Prostate gland (tissue), 2 donors: Measurements from ENCODE around the gene ACCS. TPM values are rescaled to one million over a fixed set of nuclear protein-coding genes. Genes with fewer than 3 reads are reported as not detected.

ENCODE experiments used
- DNase-seq: peaks from one replicate; pipeline ENCODE4 v3.0.0-alpha.2; 2019; ENCODE audit warnings: low spot score
- H3K27ac ChIP-seq, 2 donors: fragments of 200-600 bp; sonication (generic); 2 replicates each; pipeline ENCODE4 v1.5.1; 2017 to 2019
- H3K27me3 ChIP-seq: fragments of 200-600 bp; sonication (generic); replicated peaks from 2 replicates; pipeline ENCODE4 v1.5.1; 2019; ENCODE audit not compliant: insufficient read depth
- H3K36me3 ChIP-seq, 2 donors: fragments of 200-600 bp; sonication (generic); 1 replicate in 1 of 2; 2 replicates in 1 of 2; pipeline versions ENCODE4 v1.5.1 to v1.8.1; 2017 to 2019
- H3K4me1 ChIP-seq: fragments of 200-600 bp; sonication (generic); replicated peaks from 2 replicates; pipeline ENCODE4 v1.5.1; 2019
- H3K4me3 ChIP-seq, 2 donors: fragments of 200-600 bp; sonication (generic); 2 replicates each; pipeline ENCODE4 v1.5.1; 2017 to 2019
- H3K9me3 ChIP-seq: fragments of 200-600 bp; sonication (generic); 2 replicates; pipeline ENCODE4 v1.5.1; 2017
- CTCF ChIP-seq, 4 experiments: fragments of 200-600 bp in 2 of 4; fragments of 450-650 bp in 2 of 4; sonication (generic) in 2 of 4; IDR thresholded peaks; 1 replicate in 3 of 4; 2 replicates in 1 of 4; pipeline ENCODE4 v1.5.1; 2016 to 2019; ENCODE audit warnings: antibody characterized with exemption in 4 of 4, mild to moderate bottlenecking in 2 of 4, moderate library complexity in 2 of 4
- POLR2A ChIP-seq: fragments of 450-650 bp; IDR thresholded peaks from one replicate; pipeline ENCODE4 v1.6.1; 2016; ENCODE audit warnings: antibody characterized with exemption, mild to moderate bottlenecking
- POLR2AphosphoS5 ChIP-seq: sonication (generic); formaldehyde crosslinking; IDR thresholded peaks from one replicate; pipeline ENCODE4 v1.6.1; 2017; ENCODE audit warnings: antibody characterized with exemption
- WGBS: methylation state at CpG from one replicate; pipeline ENCODE4 v1.1.5; 2018; 5-methylcytosine and 5-hydroxymethylcytosine counted together
- intact Hi-C: fragments of 100-400 bp; cut with DNase I; formaldehyde crosslinking; loops from one replicate; pipeline ENCODE4 v1.14.2; 2022
- total RNA-seq, 2 donors: library from RNA; depleted of rRNA; stranded (reverse); fragments of >200 nt; gene quantifications; one replicate each; pipeline ENCODE4 v1.1.0, GENCODE V29; 2016

Gene ACCS
- total RNA-seq, 2 donors from 2014 or later: 18.2 to 31.8 TPM

DNA sequence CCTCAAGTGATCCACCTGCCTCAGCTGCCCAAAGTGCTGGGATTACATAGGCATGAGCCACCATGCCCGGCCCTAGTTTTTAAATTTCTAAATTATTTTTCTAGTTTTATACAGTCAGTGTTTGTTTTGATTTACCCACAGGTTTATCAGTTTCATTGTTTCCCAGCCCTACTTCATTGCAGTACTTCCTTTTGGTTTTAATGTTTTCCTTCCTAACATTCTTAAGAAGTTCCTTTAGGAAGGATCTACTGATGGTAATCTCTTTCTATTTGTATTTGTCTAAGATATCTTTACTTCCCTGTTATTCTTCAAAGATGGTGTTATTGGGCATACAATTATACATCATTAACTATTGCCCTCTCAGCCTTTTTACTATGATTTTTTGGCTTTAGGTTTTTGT lies 24.5 kb downstream of the ACCS start:
- TF ChIP-seq CTCF (IDR thresholded peaks at IDR 0.05): no peak
- no peak for TF ChIP-seq POLR2A
- TF ChIP-seq POLR2AphosphoS5: no peak
- Histone ChIP-seq H3K36me3 (no peaks in the 10 kb centered on the region), H3K4me3 (no peak overlapping the region), H3K4me1 (peaks cover 2% of the 10 kb centered on the region), H3K27me3 (no peaks in the 10 kb centered on the region), H3K9me3 (no peaks in the 10 kb centered on the region), H3K27ac (no peak overlapping the region)
- 95% methylated on average over 1 of the region's 1 CpG for WGBS
- DNase-seq: no peak
- intact Hi-C loops: no loop called here

DNA sequence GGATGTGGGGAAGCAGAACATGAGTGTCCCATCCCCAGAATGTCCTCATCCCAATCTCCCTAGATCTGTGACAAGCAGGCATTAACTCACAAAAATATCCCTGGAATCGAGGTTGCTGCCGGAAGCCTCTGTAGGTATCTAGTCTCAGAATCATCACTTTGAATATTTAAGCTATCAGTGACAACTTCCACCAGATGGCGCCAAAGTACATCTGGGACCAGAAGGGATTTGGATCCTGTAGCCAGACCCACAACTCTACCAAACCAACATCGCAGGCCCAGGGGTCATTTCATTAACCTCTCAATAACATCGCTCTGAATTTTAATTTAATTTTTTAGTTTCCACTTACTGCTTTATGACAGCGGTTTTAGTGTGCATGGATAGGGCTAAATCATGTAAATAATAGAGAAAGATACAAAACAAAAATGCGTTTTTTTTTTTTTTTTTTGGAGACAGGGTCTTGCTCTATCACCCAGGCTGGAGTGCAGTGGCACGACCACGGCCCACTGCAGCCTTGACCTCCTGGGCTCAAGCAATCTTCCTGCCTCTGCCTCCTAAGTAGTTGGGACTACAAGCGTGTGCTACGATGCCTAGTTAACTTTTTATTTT lies 28.3 kb downstream of the ACCS start:
- TF ChIP-seq POLR2A (no peak), CTCF (IDR thresholded peaks at IDR 0.05) (peak; percentile 57 to 80 (median 72)), POLR2AphosphoS5 (peak; percentile 22)
- no peaks in the 10 kb centered on the region for H3K36me3 ChIP-seq
- H3K27ac ChIP-seq: no peak overlapping the region
- intact Hi-C loops: no loop called here
- H3K4me3 ChIP-seq: no peak overlapping the region
- no peaks in the 10 kb centered on the region for H3K27me3 ChIP-seq
- H3K4me1 ChIP-seq: peaks cover 9% of the 10 kb centered on the region
- WGBS: 27% methylated on average over 11 of the region's 11 CpGs
- DNase-seq: peak; percentile 87
- no peaks in the 10 kb centered on the region for H3K9me3 ChIP-seq

GRCh38 chr11:44095506-44096359 lies 29.7 kb downstream of the ACCS start, which contains the start of gene EXT2:
Gene EXT2 (plus strand): TSS chr11:44095678. CDS start chr11:44107713, 12,035 bp downstream.
- intact Hi-C loops: loop anchor here (5.0 kb wide), 1 partner anchor 442 kb away; no protein-coding TSS in a partner anchor
- peak within 1 kb of the TSS; percentile 69 to 88 for H3K4me3 ChIP-seq
- under 1% methylated on average over 47 of the region's 83 CpGs for WGBS

GRCh38 chr11:44096360-44097185 lies 30.5 kb downstream of the ACCS start:
- Histone ChIP-seq H3K4me1 (peaks cover 9% of the 10 kb centered on the region), H3K27ac (peak overlapping the region; percentile 67 to 76), H3K9me3 (no peaks in the 10 kb centered on the region), H3K4me3 (peak overlapping the region; percentile 69 to 88), H3K27me3 (no peaks in the 10 kb centered on the region), H3K36me3 (no peaks in the 10 kb centered on the region)
- intact Hi-C loops: loop anchor here (5.0 kb wide), 1 partner anchor 441 kb away; no protein-coding TSS in a partner anchor
- WGBS: 15% methylated on average over 18 of the region's 18 CpGs
- DNase-seq: no peak
- TF ChIP-seq POLR2AphosphoS5 (no peak), POLR2A (no peak), CTCF (IDR thresholded peaks at IDR 0.05) (no peak)

More at GRCh38 chr11:44095506-44096359, 29.7 kb downstream of the ACCS start, which contains the start of gene EXT2:
- Histone ChIP-seq H3K27ac (peak within 1 kb of the TSS; percentile 67 to 76), H3K36me3 (no peaks in the 10 kb centered on the region), H3K4me1 (peaks cover 9% of the 10 kb centered on the region), H3K9me3 (no peaks in the 10 kb centered on the region), H3K27me3 (no peaks in the 10 kb centered on the region)
- peak; percentile 67 for TF ChIP-seq POLR2A
- TF ChIP-seq POLR2AphosphoS5: peak; percentile 78
- peak; percentile 59 to 95 (median 92) for TF ChIP-seq CTCF (IDR thresholded peaks at IDR 0.05)
- DNase-seq: peak; percentile 85
